HG02571 (cell line): Measurements from ENCODE around the gene TMPRSS11D.

Source experiments
- ATAC-seq: cut with Tn5 transposase; IDR thresholded peaks from one replicate; pipeline ENCODE4 v1.9.1; 2021; ENCODE audit warnings: mild to moderate bottlenecking, moderate library complexity; ENCODE audit not compliant: unreplicated experiment

The TMPRSS11D gene

DNA sequence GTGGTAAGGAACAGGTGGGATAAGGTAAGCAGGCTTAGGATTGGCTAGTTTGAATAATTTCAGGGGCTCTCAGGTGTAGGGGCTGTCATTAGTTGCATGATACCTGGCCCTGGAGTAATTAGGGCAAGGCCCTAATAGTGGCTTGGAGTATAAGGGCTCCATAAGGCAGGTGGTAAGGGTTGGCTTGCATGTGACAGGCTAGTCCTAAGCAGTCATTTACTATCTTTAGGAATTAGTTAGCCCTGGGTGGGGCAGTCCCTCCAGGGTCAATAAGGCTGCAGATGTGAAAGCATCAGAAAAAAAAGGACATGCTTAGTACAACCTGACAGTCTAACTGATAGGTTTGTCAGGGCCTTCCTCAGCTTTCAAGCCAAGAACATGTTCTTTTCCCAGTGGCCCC lies 7.8 kb upstream of the TMPRSS11D start:
- no peak for ATAC-seq

DNA sequence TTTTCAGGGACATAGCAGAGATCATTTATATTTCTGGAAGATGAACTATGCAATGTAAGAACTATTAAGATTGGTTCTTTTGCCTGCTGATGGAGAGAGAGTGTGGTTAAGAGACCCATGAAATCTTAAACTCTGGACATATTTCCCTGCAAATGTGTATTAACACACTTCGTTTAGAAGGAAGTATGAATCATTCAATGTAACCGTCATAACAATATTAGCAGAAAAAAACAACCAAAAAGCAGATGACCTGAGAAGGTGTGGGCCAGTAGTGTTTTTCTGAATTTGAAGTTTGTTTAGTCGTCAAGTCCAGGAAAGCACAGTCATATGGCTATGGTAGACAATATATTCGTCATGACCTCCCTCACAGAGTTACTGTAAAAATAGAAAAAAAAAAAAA lies 2.5 kb upstream of the TMPRSS11D start:
- ATAC-seq: no peak

DNA sequence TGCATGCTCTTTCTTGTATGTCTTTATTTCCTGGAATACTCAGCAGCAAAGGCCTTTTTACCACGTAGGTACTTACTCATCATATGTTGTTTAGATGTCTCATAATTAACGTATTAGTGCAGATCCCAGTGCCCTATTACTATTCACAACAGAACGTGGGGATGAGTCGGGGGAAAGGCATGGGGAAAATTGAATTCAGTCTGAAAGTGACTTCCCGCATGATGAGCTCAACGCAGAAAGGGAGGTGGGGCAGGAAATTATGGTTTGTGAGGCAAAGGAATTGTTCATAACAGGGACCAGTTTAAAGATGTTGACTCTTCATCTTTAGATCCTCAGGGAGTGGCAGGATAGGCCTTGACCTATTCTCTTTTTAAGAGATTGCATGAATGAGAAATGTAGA lies 2.0 kb upstream of the TMPRSS11D start:
- no peak for ATAC-seq

GRCh38 chr4:67884701-67885100 lies 899 bp upstream of the TMPRSS11D start:
- no peak for ATAC-seq

DNA sequence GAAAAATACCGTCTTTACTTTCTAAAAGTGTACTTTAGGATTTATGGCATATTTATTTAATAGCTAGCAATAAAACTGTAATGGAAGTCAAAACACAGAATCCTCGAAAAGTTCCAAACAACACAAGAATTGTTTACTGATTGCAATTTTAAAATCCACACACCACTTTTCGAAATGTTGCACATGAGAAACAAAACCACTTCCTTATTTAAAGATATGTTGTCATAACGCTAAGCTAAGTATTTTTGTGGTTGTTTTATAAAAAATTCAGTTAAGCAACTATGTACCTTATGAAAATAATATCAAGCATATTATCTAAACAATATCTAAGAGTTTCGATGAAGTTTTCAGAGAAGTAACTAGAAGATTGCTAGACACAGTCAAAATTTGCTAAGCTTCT lies 344 bp downstream of the TMPRSS11D start:
- ATAC-seq: no peak

DNA sequence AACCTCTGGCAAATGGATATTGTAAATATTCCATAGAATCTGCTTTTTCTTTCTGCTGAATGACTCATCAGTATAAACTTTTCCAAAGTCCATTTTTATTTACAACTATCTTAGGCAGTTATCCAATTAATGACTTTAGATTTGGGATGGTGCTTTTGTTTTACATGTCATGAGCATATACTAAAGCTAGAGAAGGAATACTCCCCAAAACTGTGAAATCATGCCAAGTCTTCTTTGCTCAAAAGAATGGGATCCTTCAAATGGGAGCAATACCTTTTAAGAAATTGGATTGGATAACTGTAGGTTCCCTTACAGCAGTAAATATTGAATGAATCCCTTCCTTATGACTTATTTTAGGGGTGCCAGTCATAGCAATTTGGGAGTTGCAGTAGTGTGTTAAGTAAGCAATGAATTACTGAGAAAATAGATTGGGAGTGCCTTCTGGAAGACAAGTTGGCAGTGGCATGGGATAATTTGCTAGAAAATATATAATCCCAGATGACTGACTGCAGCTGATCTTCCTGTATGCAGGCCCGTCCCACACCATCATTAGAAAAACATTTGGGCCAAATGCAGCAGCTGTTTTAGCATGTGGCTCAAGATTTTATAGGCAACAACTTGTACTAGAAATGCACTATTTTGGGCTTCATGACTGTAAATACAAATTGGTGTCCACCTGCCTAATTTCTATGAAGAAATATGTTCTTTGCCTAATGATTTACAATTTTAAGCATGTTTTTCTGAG lies 2.8 kb downstream of the TMPRSS11D start:
- ATAC-seq: no peak

GRCh38 chr4:67879486-67879885 lies 4.3 kb downstream of the TMPRSS11D start:
- no peak for ATAC-seq

DNA sequence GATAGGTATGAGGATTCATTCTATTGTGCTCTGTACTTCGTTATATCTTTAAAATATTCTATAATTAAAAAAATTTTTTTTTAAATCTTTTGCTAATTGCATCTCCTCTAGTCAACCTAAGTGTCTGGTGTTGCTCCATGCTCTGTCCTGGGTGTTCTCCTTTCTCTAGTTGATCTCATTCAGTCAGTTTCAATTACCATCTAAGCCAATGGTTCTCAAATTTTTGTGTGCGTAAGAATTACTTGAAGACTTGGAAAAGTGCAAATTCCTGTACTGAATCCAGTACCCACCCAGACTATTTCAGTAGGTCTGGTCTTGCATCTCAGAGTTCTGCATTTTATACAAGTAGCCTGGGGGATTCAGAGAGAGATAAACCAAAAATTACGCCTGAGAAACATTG lies 6.7 kb downstream of the TMPRSS11D start:
- ATAC-seq: no peak

- no peak for ATAC-seq
Observed at GRCh38 chr4:67874986-67875385, 8.8 kb downstream of the TMPRSS11D start.

GRCh38 chr4:67873116-67873515 lies 10.7 kb downstream of the TMPRSS11D start:
- ATAC-seq: no peak

DNA sequence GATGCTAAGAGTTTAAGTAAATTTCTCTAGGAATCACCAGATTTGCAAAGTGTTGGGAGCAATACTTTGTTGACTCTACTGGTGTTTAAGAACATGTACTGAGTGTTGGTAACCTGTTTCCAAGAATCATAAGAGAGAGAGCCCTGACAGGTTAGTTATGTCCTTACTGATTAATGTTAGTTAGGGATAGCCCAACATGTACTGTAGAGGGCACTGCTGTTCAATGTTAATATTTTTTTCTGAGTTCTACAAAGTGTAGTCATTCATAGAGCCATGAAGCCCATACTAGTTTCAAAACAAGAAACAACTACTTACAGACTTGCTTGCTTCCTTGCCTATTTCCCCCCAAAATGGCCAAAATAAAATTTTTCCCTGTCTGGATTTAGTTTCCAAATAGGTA lies 11.9 kb downstream of the TMPRSS11D start:
- ATAC-seq: peak; percentile 66

DNA sequence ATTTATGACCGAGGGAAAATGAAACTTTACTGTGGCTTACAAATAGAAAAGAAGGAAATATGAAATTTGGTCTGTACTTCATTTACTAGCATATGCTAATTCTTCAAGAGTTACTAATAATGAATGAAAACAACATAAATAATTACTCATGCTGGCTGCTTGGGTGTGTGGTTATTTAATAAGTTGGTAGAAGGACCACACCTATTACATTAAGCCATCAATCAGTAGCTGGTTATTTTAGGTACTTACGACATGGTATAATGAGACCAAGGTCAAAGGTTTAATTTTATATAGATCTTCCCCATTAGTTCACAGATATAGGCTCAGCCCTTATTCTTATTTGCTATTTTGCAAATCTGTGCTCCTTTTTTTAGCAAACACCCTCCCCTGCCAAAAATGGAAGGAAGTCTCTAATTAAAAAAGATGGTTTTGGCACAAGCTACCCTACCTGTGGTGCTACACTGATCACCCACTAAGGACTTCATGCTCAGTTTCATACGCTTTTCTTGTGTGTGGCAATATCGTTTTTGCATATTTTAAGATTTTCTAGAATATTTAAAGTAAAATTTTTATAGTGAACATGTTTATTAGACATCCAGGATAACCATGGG lies 14.1 kb downstream of the TMPRSS11D start:
- ATAC-seq: no peak

DNA sequence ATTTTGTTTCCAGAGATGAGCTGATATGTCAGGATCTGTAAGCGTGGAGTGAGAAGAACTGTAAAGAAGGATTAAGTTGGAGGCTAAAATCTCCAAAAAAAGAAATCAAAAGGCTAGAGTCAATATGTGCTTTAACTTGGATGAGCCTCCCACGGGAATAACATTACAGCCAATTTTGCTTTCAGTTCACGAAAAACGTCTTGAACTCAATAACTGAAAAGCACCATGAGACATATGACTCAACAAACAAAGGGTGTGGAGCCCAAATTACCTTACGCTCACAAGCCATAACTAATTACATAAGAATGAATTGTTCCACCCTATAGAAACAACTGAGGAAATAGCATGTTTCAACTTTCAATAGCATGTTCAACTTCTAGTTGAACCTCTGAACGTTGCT lies 22.3 kb downstream of the TMPRSS11D start:
- ATAC-seq: no peak

DNA sequence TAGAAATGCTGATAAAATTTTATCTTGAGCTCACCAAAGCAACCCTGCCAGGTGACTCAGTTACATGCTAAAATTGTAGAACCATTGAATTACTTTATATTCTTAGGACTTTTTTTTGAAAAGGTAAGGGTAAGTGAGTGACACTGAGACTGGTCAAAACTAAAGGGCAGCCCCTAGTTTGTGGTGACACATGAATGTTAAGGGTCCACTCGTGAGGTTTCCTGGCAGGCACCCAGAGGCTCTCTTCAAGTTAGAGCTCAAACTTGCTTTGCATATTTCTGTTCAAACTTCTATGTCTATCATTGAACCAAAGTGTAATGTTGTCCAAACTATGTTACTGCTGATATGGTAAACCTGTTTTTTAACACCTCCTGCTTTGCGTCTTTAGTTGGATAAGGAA lies 30.5 kb downstream of the TMPRSS11D start:
- no peak for ATAC-seq

- ATAC-seq: no peak
Observed at GRCh38 chr4:67820903-67821302, 62.9 kb downstream of the TMPRSS11D start.

GRCh38 chr4:67810011-67810410 lies 73.8 kb downstream of the TMPRSS11D start:
- no peak for ATAC-seq

- no peak for ATAC-seq
Observed at GRCh38 chr4:67809502-67809901, 74.3 kb downstream of the TMPRSS11D start.

DNA sequence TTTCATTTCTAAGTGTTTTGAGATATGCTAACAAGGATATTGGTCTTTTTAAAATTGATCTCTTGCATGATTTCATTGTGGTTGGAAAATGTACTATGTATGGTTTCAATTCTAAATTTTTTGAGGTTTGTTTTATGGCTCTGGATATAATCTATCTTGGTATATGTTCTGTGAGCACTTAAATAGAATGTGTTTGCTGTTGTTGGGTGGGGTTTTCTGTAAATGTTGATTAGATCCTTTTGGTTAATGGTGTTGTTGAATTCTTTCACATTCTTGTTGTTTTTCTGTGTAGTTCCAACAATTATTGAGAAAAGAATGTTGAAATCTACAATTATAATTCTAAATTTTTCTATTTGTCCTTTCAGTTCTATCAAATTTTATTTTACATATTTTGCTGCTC lies 87.0 kb downstream of the TMPRSS11D start:
- ATAC-seq: no peak

- no peak for ATAC-seq
Observed at GRCh38 chr4:67790721-67791120, 93.1 kb downstream of the TMPRSS11D start.

DNA sequence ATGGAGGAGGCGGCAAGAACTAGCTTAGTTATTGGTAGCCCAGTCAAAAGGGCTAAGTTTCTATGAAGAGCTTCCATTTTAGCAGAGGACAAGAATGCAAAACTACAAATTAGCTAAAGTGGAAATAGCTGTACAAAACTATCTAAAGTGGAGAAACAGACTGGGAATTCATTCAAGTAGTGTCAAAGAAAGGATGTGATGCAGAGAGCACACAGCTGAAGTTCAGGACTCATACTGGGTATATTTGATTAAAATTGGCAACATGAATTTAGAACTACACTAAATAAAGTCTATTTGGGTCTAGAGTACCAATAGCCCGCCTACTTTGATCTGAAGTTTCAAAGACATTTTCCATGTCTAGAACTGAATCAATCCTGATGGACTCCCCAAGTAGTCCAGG lies 96.5 kb downstream of the TMPRSS11D start:
- ATAC-seq: no peak

DNA sequence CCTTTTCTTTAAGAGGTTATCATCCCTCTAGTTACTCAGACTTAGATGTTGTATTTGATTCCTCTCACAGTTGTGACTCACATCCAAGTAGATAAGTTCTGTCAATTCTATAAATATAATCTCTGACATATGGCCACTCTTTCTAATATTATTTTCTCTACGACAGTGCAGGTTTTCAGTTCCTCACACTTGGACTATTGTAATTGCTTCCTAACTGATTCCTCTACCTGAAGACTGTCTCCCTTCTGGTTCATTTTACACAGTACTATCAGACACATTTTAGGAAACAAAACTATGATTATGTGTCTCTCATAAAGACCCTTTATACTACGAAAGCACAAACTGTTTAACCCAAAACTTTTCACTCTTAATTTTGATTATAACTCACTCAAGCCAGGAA lies 98.3 kb downstream of the TMPRSS11D start:
- ATAC-seq: no peak

GRCh38 chr4:67779631-67780030 lies 104.2 kb downstream of the TMPRSS11D start:
- no peak for ATAC-seq

DNA sequence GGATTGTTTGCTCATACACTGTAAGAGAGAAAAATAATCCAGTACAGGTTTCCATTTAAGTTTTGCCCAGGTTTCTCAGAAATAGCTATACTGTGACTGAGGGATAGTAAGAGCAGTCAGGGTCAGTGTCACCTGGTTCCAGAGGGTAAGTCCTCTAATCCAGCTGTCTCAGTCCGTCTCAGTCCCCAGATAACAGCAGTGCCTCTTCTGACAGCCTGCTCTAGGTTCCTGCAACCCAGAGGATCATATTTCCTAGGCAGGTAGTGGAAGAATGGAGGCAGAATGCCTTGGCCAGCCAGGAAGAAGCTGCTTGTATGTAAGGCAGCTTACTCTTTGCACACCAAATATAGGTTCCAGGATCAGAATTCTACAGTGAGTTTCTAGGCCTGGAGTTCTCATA lies 107.1 kb downstream of the TMPRSS11D start:
- no peak for ATAC-seq
